SK-N-SH treated with all-trans-retinoic acid at 6 μM for 48 hours (cell line): ENCODE data around the gene PIAS1.

Source experiments
- ATAC-seq: fragments of 200-7000 bp; cut with Tn5 transposase; 3 replicates; pipeline ENCODE4 v1.9.1; 2020; ENCODE audit warnings: mild to moderate bottlenecking, moderate library complexity
- ARNTL ChIP-seq: fragments of 450-650 bp; formaldehyde crosslinking; IDR thresholded peaks from 2 replicates; pipeline ENCODE4 v1.5.0; 2020; ENCODE audit warnings: low read depth, mild to moderate bottlenecking, moderate library complexity, borderline replicate concordance
- BACH2 ChIP-seq: fragments of 250-450 bp; sonication (Bioruptor Pico); IDR thresholded peaks from 2 replicates; pipeline ENCODE4 v1.9.0; 2021; ENCODE audit warnings: mild to moderate bottlenecking, borderline replicate concordance
- CREB5 ChIP-seq: fragments of 250-450 bp; sonication (Bioruptor Pico); IDR thresholded peaks from 2 replicates; pipeline ENCODE4 v1.5.1; 2020; ENCODE audit warnings: low read depth, mild to moderate bottlenecking, moderate library complexity
- CSDC2 ChIP-seq: fragments of 250-450 bp; sonication (Bioruptor Pico); IDR thresholded peaks from 2 replicates; pipeline ENCODE4 v1.5.0; 2020; ENCODE audit warnings: mild to moderate bottlenecking, moderate library complexity
- ESRRG ChIP-seq: fragments of 250-450 bp; sonication (Bioruptor Pico); IDR thresholded peaks from 2 replicates; pipeline ENCODE4 v1.6.1; 2021; ENCODE audit warnings: mild to moderate bottlenecking
- GLIS3 ChIP-seq: fragments of 250-450 bp; sonication (Bioruptor Pico); IDR thresholded peaks from 2 replicates; pipeline ENCODE4 v1.5.0; 2020; ENCODE audit warnings: mild to moderate bottlenecking, moderate library complexity
- ISL1 ChIP-seq: fragments of 250-450 bp; sonication (Bioruptor Pico); IDR thresholded peaks from 2 replicates; pipeline ENCODE4 v2.1.2; 2022; ENCODE audit warnings: mild to moderate bottlenecking, moderate library complexity
- OSR1 ChIP-seq: fragments of 250-450 bp; sonication (Bioruptor Pico); IDR thresholded peaks from 2 replicates; pipeline ENCODE4 v1.8.0; 2022; ENCODE audit warnings: moderate library complexity, mild to moderate bottlenecking, inconsistent platforms
- PATZ1 ChIP-seq: fragments of 250-450 bp; sonication (Bioruptor Pico); IDR thresholded peaks from 2 replicates; pipeline ENCODE4 v1.8.0; 2020; ENCODE audit warnings: mild to moderate bottlenecking, moderate library complexity, borderline replicate concordance
- PPARA ChIP-seq: fragments of 250-450 bp; sonication (Bioruptor Pico); IDR thresholded peaks from 2 replicates; pipeline ENCODE4 v1.5.0; 2020; ENCODE audit warnings: mild to moderate bottlenecking, borderline replicate concordance
- SNAI2 ChIP-seq: fragments of 250-450 bp; sonication (Bioruptor Pico); IDR thresholded peaks from 2 replicates; pipeline ENCODE4 v1.5.0; 2020; ENCODE audit warnings: mild to moderate bottlenecking, moderate library complexity
- TCF4 ChIP-seq: fragments of 250-450 bp; sonication (Bioruptor Pico); IDR thresholded peaks from 2 replicates; pipeline ENCODE4 v1.8.0; 2021; ENCODE audit warnings: mild to moderate bottlenecking, moderate library complexity, borderline replicate concordance
- TOX ChIP-seq: fragments of 250-450 bp; sonication (Bioruptor Pico); IDR thresholded peaks from 2 replicates; pipeline ENCODE4 v1.8.0; 2021; ENCODE audit warnings: mild to moderate bottlenecking, moderate library complexity, borderline replicate concordance
- TSHZ2 ChIP-seq: fragments of 250-450 bp; sonication (Bioruptor Pico); IDR thresholded peaks from 2 replicates; pipeline ENCODE4 v1.5.0; 2020; ENCODE audit warnings: mild to moderate bottlenecking, moderate library complexity
- ZC3H10 ChIP-seq: fragments of 250-450 bp; sonication (Bioruptor Pico); IDR thresholded peaks from 2 replicates; pipeline ENCODE4 v1.5.1; 2021; ENCODE audit warnings: mild to moderate bottlenecking, moderate library complexity
- ZFP3 ChIP-seq: fragments of 250-450 bp; sonication (Bioruptor Pico); IDR thresholded peaks from 2 replicates; pipeline ENCODE4 v1.5.0; 2020; ENCODE audit warnings: mild to moderate bottlenecking, moderate library complexity
- ZFP30 ChIP-seq: fragments of 450-650 bp; formaldehyde crosslinking; IDR thresholded peaks from 2 replicates; pipeline ENCODE4 v1.5.0; 2022; ENCODE audit warnings: mild to moderate bottlenecking, moderate library complexity
- ZNF565 ChIP-seq: fragments of 450-650 bp; formaldehyde crosslinking; conservative IDR thresholded peaks from 2 replicates; pipeline ENCODE4 v1.5.0; 2020; ENCODE audit warnings: low read depth, mild to moderate bottlenecking, moderate library complexity
- ZNF70 ChIP-seq: fragments of 450-650 bp; formaldehyde crosslinking; IDR thresholded peaks from 2 replicates; pipeline ENCODE4 v1.5.0; 2020; ENCODE audit warnings: mild to moderate bottlenecking, moderate library complexity
- ZNF8 ChIP-seq: fragments of 450-650 bp; formaldehyde crosslinking; IDR thresholded peaks from 2 replicates; pipeline ENCODE4 v1.5.0; 2020; ENCODE audit warnings: mild to moderate bottlenecking, moderate library complexity

The PIAS1 gene

GRCh38 chr15:68042156-68042854 lies 11.8 kb upstream of the PIAS1 start:
- ATAC-seq, result no peak

GRCh38 chr15:68042855-68043222 lies 11.3 kb upstream of the PIAS1 start:
- no peak for ATAC-seq
- TF ChIP-seq TSHZ2 (CRISPR knock-in tag), result no peak
- no peak for TF ChIP-seq ZNF70 (CRISPR knock-in tag)
- TF ChIP-seq TOX (CRISPR knock-in tag), result no peak
- no peak for TF ChIP-seq ZFP30
- no peak for TF ChIP-seq PPARA (CRISPR knock-in tag)
- no peak for TF ChIP-seq PATZ1 (CRISPR knock-in tag)
- TF ChIP-seq ZC3H10 (CRISPR knock-in tag), result no peak
- TF ChIP-seq TCF4 (CRISPR knock-in tag), result no peak

More at GRCh38 chr15:68042156-68042854, 11.8 kb upstream of the PIAS1 start:
- TF ChIP-seq BACH2, result no peak

GRCh38 chr15:68045289-68046265 lies 8.5 kb upstream of the PIAS1 start:
- TF ChIP-seq ZC3H10 (CRISPR knock-in tag), result no peak
- no peak for TF ChIP-seq ZFP3 (CRISPR knock-in tag)
- no peak for TF ChIP-seq TCF4 (CRISPR knock-in tag)
- TF ChIP-seq SNAI2 (CRISPR knock-in tag), result no peak
- no peak for TF ChIP-seq ISL1 (CRISPR knock-in tag)
- TF ChIP-seq ARNTL (CRISPR knock-in tag), result no peak
- no peak for TF ChIP-seq ZNF565 (CRISPR knock-in tag)
- TF ChIP-seq CREB5 (CRISPR knock-in tag), result no peak
- TF ChIP-seq PPARA (CRISPR knock-in tag), result no peak
- no peak for TF ChIP-seq ESRRG (CRISPR knock-in tag)
- TF ChIP-seq, all 23 proteins: peak for 0
- ATAC-seq, result no peak

GRCh38 chr15:68047826-68048225 lies 6.3 kb upstream of the PIAS1 start:
- no peak for ATAC-seq
- TF ChIP-seq ARNTL (CRISPR knock-in tag) (no peak), TCF4 (CRISPR knock-in tag) (no peak), GLIS3 (CRISPR knock-in tag) (no peak)

- ATAC-seq, result no peak
- TF ChIP-seq TCF4 (CRISPR knock-in tag), result no peak
- no peak for TF ChIP-seq OSR1 (CRISPR knock-in tag)
- TF ChIP-seq ZC3H10 (CRISPR knock-in tag), result no peak
- no peak for TF ChIP-seq ZNF70 (CRISPR knock-in tag)
- TF ChIP-seq ZNF8 (CRISPR knock-in tag), result no peak
- TF ChIP-seq SNAI2 (CRISPR knock-in tag), result no peak
- TF ChIP-seq GLIS3 (CRISPR knock-in tag), result no peak
- TF ChIP-seq CSDC2 (CRISPR knock-in tag), result no peak
- TF ChIP-seq ARNTL (CRISPR knock-in tag), result no peak
Measured at GRCh38 chr15:68051109-68051508, 3.0 kb upstream of the PIAS1 start.
